GM08714 (cell line): ENCODE data around the gene TM9SF3.

Source experiments
- H3K4me3 ChIP-seq: fragments of 200-500 bp; sonication (Bioruptor generic); 2 replicates; pipeline ENCODE4 v1.5.1; 2014; ENCODE audit warnings: mild to moderate bottlenecking, low read length, inconsistent platforms
- ZNF274 ChIP-seq: IDR thresholded peaks from 2 replicates; pipeline ENCODE4 v1.6.1; 2012; ENCODE audit warnings: mild to moderate bottlenecking, low read depth, low read length

Gene TM9SF3

DNA sequence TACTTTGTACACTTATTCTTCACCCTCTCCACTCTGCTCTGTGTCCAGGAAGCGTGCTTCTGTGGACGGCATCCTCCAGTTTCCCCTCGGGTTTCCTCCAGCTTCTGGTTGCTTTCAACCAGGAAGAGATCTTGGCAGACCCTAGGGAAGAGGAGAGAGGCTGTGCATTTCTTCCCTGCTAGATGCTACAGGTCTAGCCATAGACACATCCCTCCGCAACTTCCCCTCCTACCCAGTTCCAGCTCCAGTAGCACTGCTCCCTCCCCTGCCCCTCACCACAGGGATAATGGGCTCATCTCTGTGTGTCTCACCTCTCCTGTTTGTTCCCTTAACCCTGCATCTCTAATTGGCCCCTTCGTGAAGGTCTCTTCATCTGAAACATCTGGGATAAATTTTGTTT, 89.4 kb downstream of the TM9SF3 start:
- no peak overlapping the region for H3K4me3 ChIP-seq
- no peak for TF ChIP-seq ZNF274

DNA sequence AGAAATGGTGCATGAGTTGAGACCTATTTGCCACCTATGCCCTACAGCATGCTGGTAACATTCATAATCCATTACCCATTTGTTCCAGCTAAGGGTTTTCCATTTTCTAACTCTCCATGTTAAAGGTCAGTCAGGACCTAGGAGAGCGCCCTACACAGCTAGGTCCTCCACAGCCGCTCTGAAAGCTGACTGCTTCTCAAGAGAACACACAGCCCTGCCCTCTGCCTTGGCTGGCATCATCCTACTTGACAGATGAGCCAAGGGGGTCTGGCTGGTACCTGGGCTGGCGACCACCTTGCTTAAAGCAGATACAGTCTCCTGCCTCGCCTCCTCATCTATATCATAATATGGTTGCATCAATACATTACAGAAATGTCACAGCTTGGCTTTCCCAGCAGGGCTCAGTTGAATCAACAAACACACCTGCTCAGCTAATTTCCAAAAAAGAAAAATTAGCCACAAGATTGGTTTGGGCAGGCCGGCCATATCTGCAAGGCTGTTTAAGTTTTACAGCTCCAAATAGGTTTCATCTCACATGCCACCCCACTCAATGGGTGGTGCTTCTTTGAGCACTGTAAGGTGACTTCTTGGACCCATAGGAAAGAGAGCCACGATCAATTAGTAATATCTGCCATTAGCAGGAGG, 90.4 kb downstream of the TM9SF3 start:
- TF ChIP-seq ZNF274, result no peak
- H3K4me3 ChIP-seq, result no peak overlapping the region

DNA sequence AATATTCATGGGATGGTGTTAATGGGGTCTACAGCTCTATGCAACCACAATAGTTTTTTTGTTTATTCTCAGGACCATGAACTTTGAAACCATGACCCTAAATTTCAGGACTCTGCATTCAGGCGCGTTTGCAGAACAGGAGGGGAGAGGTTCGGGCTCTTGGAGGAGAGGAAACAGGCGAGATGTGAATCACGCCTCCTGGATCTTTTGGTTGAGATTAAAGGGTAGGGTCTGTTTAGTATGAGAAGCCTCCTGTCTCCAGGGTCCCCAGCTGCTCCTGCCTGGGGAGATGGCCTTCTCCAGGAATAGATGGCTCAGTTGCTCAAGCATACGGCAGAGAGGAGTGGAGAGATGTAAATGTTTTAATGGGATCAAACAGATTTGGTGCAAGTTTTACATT, 91.3 kb downstream of the TM9SF3 start:
- TF ChIP-seq ZNF274, result no peak
- H3K4me3 ChIP-seq, result no peak overlapping the region

- H3K4me3 ChIP-seq, result no peak overlapping the region
- no peak for TF ChIP-seq ZNF274
These were observed 92.1 kb downstream of the TM9SF3 start for GRCh38 chr10:96494694-96495093.

DNA sequence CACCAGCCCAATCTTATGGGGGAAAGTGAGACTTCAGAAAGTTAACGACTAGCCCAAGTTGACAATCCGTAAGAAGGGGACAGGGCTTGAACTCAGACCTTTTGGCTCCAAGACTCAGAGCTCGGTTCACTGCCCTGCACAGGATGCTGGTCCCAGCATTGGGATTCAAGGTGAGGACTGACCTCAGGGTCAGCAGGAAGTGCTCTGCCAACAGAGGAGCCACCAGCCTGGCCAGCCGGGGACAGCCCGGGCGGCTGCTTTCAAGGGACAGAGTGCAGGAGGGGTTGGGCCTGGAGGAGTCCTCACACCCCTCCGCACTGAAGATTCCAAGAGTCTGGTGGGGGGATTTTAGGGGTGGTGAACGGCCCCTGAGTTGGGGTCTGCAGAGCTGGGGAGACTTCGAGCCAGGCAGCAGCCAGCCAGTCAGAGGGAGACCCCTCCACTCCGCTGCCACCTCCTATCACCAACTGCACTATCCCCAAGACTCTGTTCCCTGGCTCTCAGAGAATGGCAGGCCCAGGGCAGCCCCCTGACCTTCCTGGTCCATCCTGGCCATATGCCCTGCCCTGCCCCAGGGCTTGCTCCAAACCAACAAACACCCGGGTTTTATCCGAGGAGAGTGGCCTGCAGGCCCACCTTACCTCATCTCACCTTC, 92.8 kb downstream of the TM9SF3 start:
- H3K4me3 ChIP-seq, result no peak overlapping the region
- no peak for TF ChIP-seq ZNF274

- no peak for TF ChIP-seq ZNF274
These were observed 93.6 kb downstream of the TM9SF3 start for GRCh38 chr10:96493254-96493653.

DNA sequence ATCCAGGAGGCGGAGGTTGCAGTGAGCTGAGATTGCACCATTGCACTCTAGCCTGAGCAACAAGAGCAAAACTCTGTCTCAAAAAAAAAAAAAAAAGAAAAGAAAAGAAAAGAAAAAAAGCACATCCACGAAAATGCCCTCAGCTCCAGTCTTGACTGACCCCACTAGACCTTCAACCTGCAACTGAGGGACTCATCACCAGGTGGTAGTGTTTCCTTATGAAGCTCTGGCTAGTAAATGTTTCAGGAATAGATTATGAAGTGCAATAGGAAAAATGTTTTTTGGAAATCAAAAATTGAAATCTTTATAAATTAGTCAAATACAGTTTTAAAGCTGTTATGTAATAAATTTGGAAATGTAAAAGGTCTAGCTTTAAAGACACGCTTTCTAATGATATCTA, 95.5 kb downstream of the TM9SF3 start:
- no peak overlapping the region for H3K4me3 ChIP-seq
- TF ChIP-seq ZNF274, result no peak

More at GRCh38 chr10:96493254-96493653, 93.6 kb downstream of the TM9SF3 start:
- H3K4me3 ChIP-seq, result no peak overlapping the region

GRCh38 chr10:96488161-96488935, 98.5 kb downstream of the TM9SF3 start:
- no peak overlapping the region for H3K4me3 ChIP-seq
- no peak for TF ChIP-seq ZNF274

DNA sequence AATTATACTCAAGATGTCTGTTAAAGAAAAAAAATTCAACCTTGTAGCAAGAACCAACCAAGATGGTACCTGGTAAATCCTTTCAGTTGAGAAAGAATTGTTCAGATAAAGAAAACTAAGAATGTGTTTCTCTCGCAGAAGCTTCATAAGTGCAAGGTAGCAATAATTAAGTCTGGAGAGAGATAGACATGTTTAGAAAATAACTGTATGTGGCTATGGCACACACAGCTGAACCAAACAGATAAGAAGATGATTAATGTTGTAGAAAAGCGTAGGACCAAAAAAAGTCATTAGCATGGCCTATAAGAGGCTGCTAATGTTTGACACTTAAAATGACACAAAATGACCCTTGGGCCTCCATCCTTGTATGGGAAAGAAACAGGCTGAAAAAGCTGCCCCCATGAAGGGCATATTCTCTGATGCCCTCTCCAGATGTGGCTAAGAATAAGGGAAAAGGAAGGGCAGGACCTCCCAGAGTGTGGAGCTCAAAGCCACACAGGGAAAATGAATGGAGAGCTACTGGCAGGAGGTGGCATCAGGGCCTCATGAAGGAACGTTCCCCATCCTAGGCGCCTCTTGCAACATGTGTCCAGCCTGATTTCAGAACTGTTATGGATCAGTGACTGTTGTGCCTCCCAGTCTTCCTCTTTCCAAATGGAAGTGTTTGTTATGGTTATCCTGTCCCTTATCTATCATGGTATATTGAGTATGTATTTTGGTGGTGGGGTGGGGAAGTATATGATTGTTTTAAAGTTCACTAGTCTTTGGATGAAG, 103.8 kb downstream of the TM9SF3 start:
- no peak overlapping the region for H3K4me3 ChIP-seq
- no peak for TF ChIP-seq ZNF274

DNA sequence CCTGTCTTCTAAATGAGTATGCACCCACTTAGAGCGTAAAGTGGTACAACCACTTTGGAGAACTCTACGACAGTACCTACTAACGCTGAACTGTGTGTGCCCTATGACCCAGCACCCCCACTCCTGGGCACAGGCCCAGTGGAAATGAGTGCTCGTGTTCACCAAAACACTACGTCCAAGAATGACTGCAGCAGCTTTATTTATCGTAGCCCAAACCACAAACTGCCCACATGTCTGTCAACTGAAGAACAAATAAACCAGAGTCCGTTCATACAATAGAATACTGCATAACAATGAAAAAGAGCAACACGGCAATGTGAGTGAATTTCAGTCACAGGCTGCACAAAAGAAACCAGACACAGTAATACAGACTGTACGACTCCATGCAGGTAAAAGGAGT, 108.5 kb downstream of the TM9SF3 start:
- TF ChIP-seq ZNF274, result no peak
- H3K4me3 ChIP-seq, result no peak overlapping the region

DNA sequence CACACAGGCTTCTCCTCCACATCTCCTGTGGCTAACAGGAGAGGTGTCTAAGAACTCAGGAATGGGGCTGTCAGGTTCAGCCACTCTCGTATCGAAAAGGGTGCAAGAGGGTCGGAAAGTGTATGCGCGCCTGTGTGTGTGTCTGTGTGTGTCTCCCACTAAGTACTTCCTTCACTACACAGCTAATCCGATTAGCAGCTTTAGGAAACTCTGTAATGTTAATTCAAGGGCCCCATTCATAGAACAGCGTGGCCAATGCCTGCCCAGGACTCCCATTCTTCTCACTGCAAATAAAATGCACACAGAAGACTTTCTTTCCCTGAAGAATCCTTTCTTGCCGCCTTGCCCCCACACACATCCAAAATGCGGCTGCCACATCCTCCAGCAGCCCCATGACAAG, 112.9 kb downstream of the TM9SF3 start:
- no peak overlapping the region for H3K4me3 ChIP-seq
- TF ChIP-seq ZNF274, result no peak

- H3K4me3 ChIP-seq, result no peak overlapping the region
- no peak for TF ChIP-seq ZNF274
These were observed 116.6 kb downstream of the TM9SF3 start for GRCh38 chr10:96470116-96470743.

- TF ChIP-seq ZNF274, result no peak
- no peak overlapping the region for H3K4me3 ChIP-seq
These were observed 118.0 kb downstream of the TM9SF3 start for GRCh38 chr10:96468845-96469244.
